ENCODE data around the gene ATXN1.

ATXN1 gene

GRCh38 chr6:16404456-16404855 is 356.8 kb downstream of the ATXN1 start:
- in situ Hi-C loops (cut with HindIII; ENCODE audit: low pct_ligation_motif_present, low sequenced_read_pairs) = no loop called here

GRCh38 chr6:16403831-16404230 is 357.4 kb downstream of the ATXN1 start:
- no peak for DNase-seq
- Histone ChIP-seq H3K36me3 (replicated peaks) (peaks cover 2% of the 10 kb centered on the region), H3K27me3 (replicated peaks) (no peaks in the 10 kb centered on the region), H3K4me3 (ENCODE audit: low read depth, low read length) (no peak overlapping the region), H3K27ac (no peak overlapping the region)
- TF ChIP-seq CTCF (IDR thresholded peaks at IDR 0.05; ENCODE audit: low read depth, low read length, missing control alignments) = no peak
- in situ Hi-C loops (cut with HindIII; ENCODE audit: low pct_ligation_motif_present, low sequenced_read_pairs) = no loop called here

More at GRCh38 chr6:16404456-16404855, 356.8 kb downstream of the ATXN1 start:
- H3K36me3 ChIP-seq (replicated peaks) = peaks cover 2% of the 10 kb centered on the region
- H3K27ac ChIP-seq = no peak overlapping the region
- no peak overlapping the region for H3K4me3 ChIP-seq (ENCODE audit: low read depth, low read length)
- no peaks in the 10 kb centered on the region for H3K27me3 ChIP-seq (replicated peaks)
- no peak for TF ChIP-seq CTCF (IDR thresholded peaks at IDR 0.05; ENCODE audit: low read depth, low read length, missing control alignments)
- DNase-seq = no peak

- Histone ChIP-seq H3K36me3 (replicated peaks) (peaks cover 2% of the 10 kb centered on the region), H3K27ac (no peak overlapping the region), H3K4me3 (ENCODE audit: low read depth, low read length) (no peak overlapping the region), H3K27me3 (replicated peaks) (no peaks in the 10 kb centered on the region)
- no peak for TF ChIP-seq CTCF (IDR thresholded peaks at IDR 0.05; ENCODE audit: low read depth, low read length, missing control alignments)
- no peak for DNase-seq
- in situ Hi-C loops (cut with HindIII; ENCODE audit: low pct_ligation_motif_present, low sequenced_read_pairs) = no loop called here
Measured at GRCh38 chr6:16402581-16402900, 358.7 kb downstream of the ATXN1 start.

- Histone ChIP-seq H3K27ac (no peak overlapping the region), H3K27me3 (replicated peaks) (no peaks in the 10 kb centered on the region), H3K36me3 (replicated peaks) (no peaks in the 10 kb centered on the region), H3K4me3 (ENCODE audit: low read depth, low read length) (no peak overlapping the region)
- in situ Hi-C loops (cut with HindIII; ENCODE audit: low pct_ligation_motif_present, low sequenced_read_pairs) = no loop called here
- DNase-seq = no peak
- no peak for TF ChIP-seq CTCF (IDR thresholded peaks at IDR 0.05; ENCODE audit: low read depth, low read length, missing control alignments)
Measured at GRCh38 chr6:16400248-16400760, 361.0 kb downstream of the ATXN1 start.

GRCh38 chr6:16399695-16400094 is 361.6 kb downstream of the ATXN1 start:
- no peak for TF ChIP-seq CTCF (IDR thresholded peaks at IDR 0.05; ENCODE audit: low read depth, low read length, missing control alignments)

GRCh38 chr6:16399158-16399557 is 362.1 kb downstream of the ATXN1 start:
- H3K27ac ChIP-seq = peak overlapping the region; percentile 79
- TF ChIP-seq CTCF (IDR thresholded peaks at IDR 0.05; ENCODE audit: low read depth, low read length, missing control alignments) = no peak
- H3K4me3 ChIP-seq (ENCODE audit: low read depth, low read length) = no peak overlapping the region
- in situ Hi-C loops (cut with HindIII; ENCODE audit: low pct_ligation_motif_present, low sequenced_read_pairs) = no loop called here
- no peaks in the 10 kb centered on the region for H3K27me3 ChIP-seq (replicated peaks)
- DNase-seq = no peak
- H3K36me3 ChIP-seq (replicated peaks) = no peaks in the 10 kb centered on the region

More at GRCh38 chr6:16399695-16400094, 361.6 kb downstream of the ATXN1 start:
- H3K27me3 ChIP-seq (replicated peaks) = no peaks in the 10 kb centered on the region
- no peak for DNase-seq
- H3K36me3 ChIP-seq (replicated peaks) = no peaks in the 10 kb centered on the region
- H3K4me3 ChIP-seq (ENCODE audit: low read depth, low read length) = no peak overlapping the region
- H3K27ac ChIP-seq = no peak overlapping the region
- in situ Hi-C loops (cut with HindIII; ENCODE audit: low pct_ligation_motif_present, low sequenced_read_pairs) = no loop called here

All from brain microvascular endothelial cell (primary cell).